ENCODE results near the gene TNIK.
"Not testable (repeated sequence)": the region's sequence is repeated elsewhere in the genome, so short reads cannot be mapped to it uniquely, and the experiment has no call there.

DNA sequence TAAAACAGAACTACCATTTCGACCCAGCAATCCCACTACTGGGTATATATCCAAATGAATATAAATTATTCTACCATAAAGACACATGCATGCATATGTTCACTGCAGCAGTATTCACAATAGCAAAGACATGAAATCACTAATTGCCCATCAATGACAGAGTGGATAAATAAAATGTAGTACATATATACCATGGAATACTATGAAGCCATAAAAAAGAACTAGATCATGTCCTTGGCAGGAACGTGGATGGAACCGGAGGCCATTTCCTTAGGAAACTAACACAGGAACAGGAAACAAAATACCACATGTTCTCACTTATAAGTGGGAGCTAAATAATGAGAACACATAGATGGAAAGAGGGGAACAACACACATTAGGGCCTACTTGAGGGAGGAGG, 154.4 kb downstream of the TNIK start:
- TF ChIP-seq, protein P1, sequence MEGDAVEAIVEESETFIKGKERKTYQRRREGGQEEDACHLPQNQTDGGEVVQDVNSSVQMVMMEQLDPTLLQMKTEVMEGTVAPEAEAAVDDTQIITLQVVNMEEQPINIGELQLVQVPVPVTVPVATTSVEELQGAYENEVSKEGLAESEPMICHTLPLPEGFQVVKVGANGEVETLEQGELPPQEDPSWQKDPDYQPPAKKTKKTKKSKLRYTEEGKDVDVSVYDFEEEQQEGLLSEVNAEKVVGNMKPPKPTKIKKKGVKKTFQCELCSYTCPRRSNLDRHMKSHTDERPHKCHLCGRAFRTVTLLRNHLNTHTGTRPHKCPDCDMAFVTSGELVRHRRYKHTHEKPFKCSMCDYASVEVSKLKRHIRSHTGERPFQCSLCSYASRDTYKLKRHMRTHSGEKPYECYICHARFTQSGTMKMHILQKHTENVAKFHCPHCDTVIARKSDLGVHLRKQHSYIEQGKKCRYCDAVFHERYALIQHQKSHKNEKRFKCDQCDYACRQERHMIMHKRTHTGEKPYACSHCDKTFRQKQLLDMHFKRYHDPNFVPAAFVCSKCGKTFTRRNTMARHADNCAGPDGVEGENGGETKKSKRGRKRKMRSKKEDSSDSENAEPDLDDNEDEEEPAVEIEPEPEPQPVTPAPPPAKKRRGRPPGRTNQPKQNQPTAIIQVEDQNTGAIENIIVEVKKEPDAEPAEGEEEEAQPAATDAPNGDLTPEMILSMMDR (IDR thresholded peaks at IDR 0.05): not testable (repeated sequence)
- not testable (repeated sequence) for TF ChIP-seq POLR2AphosphoS5 (IDR thresholded peaks at IDR 0.05)

Measured in stomach (tissue), 4 donors.